ENCODE measurements around the gene ANAPC5.

DNA sequence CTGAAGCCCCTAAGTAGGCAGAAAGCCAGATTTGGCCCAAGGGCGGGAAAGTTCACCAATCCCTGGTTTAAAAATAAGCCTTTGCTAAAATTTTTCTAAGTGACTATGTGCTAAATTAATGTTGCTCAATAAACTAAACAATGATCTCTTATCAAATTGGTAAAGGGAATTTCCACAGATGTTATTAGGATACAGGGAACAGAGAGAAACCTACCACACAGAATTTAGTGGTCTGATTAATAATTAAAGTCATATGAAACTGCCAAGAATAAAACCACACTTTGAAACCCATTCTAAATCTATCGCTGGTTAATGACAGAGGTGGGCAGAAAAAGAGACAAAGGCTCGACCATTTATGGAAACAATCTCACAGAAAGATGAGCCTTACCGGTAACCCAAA lies 22.0 kb downstream of the ANAPC5 start:
- TF ChIP-seq, protein P1, sequence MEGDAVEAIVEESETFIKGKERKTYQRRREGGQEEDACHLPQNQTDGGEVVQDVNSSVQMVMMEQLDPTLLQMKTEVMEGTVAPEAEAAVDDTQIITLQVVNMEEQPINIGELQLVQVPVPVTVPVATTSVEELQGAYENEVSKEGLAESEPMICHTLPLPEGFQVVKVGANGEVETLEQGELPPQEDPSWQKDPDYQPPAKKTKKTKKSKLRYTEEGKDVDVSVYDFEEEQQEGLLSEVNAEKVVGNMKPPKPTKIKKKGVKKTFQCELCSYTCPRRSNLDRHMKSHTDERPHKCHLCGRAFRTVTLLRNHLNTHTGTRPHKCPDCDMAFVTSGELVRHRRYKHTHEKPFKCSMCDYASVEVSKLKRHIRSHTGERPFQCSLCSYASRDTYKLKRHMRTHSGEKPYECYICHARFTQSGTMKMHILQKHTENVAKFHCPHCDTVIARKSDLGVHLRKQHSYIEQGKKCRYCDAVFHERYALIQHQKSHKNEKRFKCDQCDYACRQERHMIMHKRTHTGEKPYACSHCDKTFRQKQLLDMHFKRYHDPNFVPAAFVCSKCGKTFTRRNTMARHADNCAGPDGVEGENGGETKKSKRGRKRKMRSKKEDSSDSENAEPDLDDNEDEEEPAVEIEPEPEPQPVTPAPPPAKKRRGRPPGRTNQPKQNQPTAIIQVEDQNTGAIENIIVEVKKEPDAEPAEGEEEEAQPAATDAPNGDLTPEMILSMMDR (IDR thresholded peaks at IDR 0.05): no peak
- no peak for TF ChIP-seq POLR2A (IDR thresholded peaks at IDR 0.05)

Data from uterus (tissue), 2 donors.